GM19238 (cell line): Measurements from ENCODE around the gene AGBL4.

Experiments used
- DNase-seq: peaks from one replicate; pipeline ENCODE4 v3.0.0; 2011; ENCODE audit warnings: low spot score; ENCODE audit not compliant: insufficient read length

AGBL4 gene

DNA sequence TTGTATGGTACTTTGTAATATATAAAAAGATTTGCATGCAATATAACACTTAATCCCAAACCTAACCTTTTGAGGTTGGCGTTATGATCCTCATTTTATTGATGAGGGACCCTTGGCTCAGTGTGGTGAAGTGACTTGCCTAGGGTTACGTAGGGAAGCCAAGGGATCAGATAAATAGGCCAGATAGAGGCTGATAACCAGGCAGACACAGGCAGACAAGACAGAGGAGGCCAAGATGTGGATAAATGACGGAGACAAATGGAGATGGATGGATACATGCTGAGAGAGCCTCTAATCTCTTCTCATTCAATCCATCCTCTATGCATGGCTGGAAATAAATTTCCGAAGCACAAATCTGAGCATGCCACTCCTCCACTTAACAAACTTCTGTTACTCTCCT, 1414.9 kb downstream of the AGBL4 start:
- DNase-seq = no peak

DNA sequence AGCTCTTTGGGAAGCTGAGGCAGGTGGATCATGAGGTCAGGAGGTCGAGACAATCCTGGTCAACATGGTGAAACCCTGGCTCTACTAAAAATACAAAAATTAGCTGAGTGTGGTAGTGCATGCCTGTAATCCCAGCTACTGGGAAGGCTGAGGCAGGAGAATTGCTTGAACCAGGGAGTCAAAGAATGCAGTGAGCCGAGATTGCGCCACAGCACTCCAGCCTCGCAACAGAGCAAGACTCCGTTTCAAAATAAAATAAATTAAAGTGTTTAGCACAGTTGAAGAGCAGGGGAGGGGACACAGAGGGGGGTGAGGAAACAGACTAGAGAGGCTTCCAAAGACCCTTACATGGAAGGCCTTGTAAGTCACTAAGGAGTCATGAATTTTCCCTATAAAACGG, 1420.5 kb downstream of the AGBL4 start:
- DNase-seq = no peak

DNA sequence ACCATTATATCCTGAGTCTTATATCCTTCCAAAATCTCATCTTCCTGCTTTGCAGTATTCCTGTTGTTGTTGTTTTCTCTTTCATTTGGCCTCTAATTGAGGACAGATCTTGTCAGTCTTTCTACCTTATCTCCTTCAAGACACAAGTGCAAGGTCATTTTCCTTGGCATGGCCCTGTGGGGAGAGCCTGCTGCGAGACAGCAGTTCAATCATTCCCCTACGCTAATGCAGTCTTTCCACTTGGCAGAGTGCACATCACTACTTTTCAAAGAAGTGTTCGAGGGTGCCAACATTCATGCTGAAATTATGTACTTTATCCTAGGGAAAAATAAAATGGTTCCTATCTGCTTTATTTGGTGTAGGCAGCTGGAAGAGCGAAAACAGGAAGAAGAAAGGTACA, 1421.4 kb downstream of the AGBL4 start:
- DNase-seq = no peak

DNA sequence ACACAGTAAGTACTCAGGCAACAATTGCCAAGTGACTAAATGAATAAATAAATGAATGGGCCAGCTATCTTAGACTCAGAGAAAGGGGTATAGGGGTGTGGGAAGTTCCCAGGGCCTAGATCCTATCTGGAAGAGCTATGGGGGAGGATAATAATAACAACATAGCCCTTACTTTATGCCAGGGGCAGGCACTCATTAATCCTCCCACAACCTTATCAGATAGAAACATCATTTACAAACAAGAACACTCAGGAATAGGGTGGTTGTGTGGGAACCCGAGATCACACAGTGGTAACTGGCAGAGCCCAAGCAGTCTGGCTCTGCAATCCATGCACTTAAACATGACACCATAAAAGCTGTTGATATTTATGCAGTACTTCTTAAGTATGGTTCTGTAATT, 1423.6 kb downstream of the AGBL4 start:
- no peak for DNase-seq

DNA sequence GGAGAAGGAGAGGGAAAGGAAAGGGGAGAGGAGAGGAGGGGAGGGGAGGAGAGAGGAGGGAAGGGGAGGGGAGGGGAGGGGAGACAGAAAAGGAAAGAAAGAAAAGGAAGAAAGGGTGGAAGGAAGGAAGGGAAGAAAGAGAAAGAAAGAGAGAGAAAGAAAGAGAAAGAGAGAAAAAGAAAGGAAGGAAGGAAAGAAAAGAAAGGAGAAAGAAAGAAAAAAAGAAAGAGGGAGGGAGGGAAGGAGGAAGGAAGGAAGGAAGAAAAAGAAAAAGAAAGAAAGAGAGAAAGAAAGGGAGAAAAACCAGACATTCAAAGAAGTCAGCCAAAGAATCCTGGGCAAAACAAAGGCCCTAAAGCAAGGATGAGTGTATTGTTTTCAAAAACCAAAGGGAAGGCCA, 1426.1 kb downstream of the AGBL4 start:
- DNase-seq = no peak

DNA sequence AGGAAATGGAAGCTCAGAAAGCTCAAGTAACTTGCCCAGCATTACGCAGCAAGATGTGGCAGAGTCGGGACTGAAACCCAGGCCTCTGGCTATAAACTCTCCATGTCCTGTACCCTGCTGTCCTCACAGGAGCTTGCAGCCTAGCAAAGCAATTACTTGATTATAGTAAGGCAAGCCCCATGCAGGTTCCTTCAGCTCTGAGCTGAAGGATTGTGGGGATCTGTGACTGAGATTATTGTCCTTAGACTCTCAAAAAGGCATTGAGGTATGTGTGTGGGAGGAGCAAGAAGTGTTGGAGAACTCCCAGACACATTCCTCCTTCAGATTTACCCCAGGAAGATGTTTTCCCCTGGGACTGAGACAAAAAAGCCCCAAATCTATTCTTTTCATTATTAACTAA, 1427.7 kb downstream of the AGBL4 start:
- no peak for DNase-seq

DNA sequence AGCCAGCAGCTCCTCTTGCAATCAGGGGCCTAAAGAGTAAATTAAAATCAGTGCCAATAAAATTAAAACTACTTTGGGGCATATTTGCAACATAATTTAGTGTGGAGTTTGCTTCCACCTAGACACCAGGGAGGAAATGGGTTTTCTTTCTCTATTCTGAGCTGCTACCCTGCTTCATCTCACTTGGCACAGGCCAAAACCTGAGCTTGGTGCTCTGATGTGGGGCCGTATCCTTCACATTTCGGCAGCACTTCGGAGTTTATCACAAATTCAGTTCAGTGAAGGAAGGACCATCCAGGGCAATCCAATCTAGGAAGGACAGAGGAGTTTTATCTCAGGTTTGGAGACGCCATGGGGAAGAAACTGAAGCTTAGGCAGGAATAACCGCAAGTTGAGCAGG, 1428.1 kb downstream of the AGBL4 start:
- DNase-seq = no peak

DNA sequence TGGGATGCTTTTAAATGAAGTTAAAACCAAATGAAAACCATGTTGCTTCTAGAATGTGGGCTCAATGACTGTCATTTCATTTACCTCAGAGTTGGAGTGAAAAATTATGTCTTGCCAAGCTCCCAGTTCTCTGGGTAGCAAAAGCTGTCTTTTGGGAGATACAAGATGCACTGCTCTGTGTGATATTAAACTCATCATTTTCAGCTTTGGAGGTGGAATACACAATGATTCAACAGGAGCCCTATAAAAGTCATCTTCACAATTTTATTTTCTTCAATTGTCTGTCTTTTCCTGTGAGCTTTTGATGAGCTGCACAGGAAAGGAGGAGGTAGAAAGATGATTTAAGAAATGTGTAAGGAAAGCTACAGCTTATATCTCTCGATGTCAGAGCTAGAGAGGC, 1431.4 kb downstream of the AGBL4 start:
- no peak for DNase-seq

DNA sequence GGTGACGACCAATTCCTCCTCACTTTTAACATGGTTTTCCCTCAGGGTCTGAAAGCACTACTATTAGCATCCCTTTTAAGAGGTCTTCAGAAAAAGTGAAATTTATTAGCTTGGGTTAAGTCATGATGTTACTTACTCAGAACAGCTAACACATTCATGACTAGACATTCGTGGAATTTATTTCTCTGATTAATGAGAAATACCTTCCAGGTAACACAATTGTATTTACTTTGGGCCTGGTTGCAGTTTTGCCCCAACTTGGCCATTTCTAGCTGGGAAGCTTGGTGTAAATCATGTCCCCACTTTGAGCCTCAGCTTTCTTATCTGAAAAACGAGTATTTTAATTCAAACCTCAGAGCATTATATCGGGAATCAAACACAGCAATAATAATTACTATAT, 1432.6 kb downstream of the AGBL4 start:
- DNase-seq = no peak

DNA sequence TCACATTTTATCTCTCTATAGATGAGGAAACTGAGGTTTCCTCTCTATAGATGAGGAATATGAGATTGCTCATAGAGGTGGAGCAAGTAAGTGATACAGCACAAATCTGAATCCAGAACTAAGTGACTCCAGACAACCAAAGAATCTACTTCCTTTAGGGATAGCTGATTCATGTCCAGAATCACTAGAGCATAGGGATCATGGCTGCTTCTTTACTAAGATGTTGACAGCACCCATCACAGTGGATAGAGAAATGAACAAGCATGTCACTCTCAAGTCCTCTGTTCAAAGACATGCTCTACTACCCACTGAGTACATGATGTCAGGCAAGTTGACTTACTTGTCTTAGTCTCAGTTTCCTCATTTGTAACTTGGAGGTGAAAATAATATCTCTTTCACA, 1435.7 kb downstream of the AGBL4 start:
- DNase-seq = no peak

DNA sequence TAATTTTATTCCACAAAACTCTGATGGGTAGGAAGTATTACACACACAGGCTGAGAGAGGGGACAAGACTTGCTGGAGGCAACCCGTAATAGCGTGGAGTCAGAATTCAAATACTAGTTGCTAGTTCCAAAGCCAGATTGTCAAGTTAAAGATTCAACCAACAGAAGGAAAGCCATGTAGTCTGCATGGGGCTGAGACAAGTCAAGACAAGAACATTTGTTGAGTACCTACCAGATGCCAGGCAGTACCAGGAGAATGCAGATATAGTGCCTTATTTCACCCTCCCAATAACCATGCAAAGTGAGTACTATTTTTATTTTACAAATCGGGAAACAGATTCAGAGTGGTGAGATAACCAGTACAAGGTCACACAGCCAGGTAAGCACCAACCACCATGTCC, 1441.3 kb downstream of the AGBL4 start:
- no peak for DNase-seq

DNA sequence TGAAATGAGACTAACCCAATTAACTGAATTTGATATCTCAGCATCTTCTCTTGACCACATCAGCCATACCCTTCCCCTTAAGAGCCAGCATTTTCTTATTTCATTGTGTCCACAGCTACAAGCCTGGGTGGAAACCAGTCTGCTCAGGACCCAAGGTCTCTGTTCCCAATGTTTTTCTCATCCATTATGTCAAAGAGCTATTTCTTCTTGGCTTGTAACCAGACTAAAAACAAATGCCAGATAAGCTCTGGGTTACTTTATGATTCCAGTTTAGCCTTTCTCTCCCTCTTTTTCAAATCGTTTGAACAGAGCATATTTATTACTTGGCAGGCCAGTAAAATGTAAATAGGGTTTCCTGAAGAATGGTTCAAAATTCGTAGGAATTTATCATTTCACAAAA, 1442.5 kb downstream of the AGBL4 start:
- DNase-seq = no peak

DNA sequence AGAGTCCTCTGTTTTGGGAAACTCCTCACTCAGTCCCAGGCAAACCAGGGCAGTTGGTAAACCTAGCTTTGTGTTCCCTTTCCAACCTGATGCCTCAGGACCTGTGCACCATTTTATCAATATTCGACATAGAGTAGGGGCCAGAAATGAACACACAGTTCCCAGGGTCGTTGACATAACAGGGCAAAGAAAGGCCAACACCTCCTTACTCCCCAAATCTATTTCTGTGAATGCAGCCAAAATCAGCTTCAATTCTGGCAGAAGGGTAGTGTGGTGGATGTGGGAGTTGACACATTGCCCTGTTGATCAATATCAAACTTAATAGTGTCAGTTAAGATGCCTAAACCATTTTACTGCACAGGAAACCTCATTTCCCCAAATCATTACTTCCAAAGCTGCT, 1447.2 kb downstream of the AGBL4 start:
- DNase-seq = no peak

DNA sequence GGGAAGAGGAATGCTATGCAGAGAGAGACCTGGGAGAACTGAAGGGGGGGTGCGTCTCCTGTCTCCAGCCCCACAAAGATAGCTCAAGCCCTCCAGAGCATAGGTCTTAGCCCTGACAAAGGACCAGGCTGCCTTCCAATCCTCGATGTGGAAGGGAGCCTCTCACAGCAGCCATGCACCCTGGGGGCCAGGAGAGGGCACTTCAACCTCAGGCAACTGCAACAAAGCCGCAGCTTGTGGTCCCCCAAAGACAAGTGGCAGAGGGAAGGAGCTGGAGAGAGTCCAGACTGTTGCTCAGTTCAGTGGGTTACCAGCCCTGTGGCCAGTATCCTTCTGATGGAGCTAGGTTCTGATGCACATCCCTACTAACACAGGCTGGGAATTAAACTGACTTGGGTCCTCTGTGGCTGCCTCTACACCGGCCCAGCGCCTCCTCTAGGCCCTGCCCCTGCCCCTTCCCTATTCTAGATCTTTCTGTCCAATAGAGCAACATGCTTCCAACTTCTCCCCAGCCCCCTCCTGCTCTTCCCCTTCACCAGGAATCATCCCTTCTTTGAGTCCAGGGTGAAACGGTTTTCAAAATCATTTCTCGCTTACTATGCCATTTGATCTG, 1451.0 kb downstream of the AGBL4 start:
- peak; percentile 31 for DNase-seq

DNA sequence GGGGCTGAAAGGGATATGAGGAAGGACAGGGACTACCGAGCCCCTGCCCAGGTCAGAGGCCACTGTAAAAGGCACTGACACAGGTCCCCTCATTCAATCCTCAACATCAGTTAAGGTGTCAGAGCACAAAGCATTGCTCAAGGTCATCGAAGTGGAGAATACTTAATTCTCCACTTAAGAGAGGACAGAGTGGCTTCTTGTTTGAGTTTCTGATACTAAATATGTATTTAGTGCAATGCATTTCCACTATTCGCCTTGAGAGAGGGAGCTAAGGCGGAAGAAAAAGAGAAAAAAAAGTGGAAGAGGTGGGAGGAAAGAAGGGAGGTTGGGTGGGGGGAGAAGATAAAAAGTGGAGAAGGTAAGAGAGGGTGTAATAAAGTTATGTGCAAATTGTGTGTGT, 1451.6 kb downstream of the AGBL4 start:
- no peak for DNase-seq

DNA sequence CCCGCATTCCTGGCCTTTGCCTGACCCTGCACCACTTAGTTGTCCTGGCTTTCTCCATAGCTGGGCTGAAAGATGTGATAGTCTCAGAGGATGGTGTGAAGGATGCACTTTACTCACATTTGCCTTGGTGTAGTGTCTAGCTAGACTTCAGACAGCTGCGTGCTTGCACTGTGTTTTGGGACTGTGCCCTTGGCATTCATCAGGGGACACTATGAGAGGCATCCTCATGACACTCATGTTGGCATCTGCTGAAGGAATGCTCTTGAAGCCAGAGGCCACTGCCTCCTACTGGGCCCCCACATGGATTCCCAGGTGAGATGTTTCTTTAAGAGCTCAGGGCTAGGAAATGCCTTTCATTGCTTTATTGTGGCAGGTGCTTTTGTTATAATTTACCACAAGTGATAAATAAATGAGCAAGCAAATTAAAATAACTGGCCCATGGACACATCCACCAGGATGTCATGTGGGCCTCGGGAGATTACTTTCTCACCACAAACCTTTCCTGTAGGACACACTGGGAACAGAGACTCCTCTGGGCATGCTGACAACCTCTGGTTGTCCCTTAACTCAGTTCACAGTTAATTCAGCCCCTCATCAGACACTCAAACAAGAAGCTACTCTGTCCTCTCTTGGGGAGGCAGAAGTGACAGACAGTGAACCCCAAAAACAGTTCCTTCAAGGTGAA, 1452.3 kb downstream of the AGBL4 start:
- no peak for DNase-seq

DNA sequence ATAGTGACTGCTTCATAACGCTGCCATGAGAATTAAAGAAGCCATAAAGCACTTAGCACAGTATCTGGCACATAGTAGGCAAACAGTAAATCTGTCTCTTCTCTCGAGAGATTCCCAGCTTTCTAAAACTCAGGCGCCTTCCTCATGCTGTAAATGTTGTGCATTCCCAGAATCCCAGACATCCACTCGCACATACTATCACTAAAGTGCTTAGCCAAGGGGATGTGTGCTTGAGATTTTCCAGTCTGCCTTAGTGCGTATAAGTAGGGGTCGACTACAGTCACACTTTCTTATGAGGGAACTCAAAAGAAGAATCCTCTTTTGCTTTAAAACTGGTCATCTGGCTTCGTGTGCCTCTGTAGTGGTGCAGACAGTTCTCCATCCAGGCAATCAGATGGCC, 1453.2 kb downstream of the AGBL4 start:
- no peak for DNase-seq

DNA sequence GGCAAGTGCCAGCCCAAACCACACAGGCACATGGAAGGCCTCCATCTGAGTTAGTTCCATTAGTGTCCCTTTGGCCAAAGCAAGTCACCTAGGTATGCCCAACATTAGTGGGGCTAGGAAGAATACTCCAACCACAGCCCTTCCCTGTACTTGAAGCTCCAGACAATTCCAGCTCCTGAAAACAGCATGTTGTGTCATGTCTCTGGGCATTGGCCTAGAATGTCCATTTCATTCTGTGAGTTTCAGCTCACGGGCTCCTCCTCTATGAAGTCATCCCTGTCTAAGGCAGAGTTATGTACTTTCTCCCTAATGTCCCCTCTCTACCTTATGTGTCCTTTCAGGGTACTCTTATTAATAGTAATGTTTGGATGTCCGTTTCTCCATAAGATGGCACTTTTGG, 1455.3 kb downstream of the AGBL4 start:
- no peak for DNase-seq

DNA sequence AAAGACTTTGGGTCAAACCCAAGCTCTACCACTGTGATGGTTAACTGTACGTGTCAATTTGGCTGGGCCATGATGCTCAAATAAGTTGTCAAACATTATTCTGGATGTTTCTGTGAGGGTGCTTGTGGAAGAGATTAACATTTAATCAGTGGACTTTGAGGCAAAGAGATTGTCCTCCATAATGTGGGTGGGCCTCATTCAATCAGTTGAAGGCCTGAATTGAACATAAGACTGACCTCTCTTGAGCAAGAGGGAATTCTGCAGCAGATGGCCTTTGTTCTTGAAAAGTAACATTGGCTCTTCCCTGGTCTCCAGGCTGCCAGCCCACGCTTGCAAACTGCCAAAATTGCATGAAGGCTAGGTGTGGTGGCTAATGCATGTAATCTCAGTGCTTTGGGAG, 1457.3 kb downstream of the AGBL4 start:
- DNase-seq = no peak

DNA sequence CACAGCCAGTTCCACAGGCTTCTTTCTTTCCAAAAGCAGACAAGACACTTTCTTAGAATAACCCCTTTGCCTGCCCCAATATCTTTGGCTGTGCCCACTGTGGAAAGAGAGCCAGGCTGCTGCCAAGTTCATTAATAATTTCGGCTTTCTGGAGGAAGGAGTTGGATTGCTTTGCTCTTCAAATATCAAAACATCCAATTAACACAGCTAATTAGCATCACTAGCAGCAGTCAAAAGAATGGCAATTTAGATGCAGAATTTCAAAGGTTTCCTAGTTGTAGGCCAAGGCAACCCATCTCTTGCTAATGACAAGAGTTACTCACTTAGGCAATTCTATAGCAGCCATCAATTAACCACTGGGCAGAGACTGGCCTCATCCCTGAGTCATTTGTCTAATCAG, 1460.7 kb downstream of the AGBL4 start:
- no peak for DNase-seq

DNA sequence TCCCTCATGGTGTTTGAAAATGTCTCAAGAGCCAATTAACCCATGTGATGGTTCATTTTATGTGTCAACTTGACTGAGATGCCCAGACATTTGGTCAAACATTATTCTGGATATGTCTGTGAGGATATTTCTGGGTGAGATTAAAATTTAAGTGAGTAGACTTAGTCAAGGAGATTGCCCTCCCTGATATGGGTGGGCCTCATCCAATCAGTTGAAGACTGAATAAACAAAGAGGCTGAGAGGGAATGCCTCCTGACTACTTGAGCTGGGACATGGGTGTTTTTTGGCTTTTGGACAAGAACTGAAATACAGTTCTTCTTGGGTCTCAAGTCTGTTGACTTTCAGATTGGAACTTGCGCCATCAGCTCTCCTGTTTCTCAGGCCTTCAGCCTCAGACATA, 1462.3 kb downstream of the AGBL4 start:
- no peak for DNase-seq

DNA sequence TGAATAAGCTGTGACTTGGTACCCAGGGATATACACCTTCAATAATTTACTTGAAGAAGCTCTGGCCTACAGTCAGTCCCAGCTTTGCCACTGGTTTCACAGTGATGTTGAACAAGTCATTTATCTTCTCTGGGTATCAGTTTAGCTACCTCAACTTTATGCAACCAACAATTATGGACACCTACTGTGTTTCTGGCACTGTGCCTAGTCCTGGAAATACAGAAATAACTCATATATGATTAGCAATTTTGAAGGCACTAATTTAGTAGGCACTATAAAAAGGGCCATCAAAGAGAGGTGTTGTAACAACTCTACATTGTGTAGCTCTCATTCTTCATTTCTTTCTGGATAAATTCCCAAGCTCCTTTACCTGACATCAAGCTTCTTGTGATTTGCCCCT, 1463.2 kb downstream of the AGBL4 start:
- no peak for DNase-seq

DNA sequence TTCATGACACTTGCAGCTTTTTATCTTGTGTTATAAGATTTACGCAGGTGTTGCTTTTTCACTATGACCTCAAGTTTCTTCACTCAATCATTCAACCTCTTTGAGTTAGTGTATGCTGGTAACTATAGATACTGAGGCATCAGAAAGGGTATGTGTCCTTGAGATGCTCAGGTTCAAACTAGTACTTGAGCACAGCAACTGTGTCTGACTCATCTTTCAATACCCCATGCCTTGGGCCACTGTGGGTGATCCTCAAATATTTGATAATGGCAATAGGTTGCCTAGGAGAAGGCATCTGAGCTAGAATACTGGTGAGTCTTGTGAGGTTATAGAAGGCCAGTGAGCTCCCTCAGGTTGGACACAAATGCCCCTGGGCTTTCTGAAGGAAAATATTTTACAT, 1463.6 kb downstream of the AGBL4 start:
- no peak for DNase-seq

DNA sequence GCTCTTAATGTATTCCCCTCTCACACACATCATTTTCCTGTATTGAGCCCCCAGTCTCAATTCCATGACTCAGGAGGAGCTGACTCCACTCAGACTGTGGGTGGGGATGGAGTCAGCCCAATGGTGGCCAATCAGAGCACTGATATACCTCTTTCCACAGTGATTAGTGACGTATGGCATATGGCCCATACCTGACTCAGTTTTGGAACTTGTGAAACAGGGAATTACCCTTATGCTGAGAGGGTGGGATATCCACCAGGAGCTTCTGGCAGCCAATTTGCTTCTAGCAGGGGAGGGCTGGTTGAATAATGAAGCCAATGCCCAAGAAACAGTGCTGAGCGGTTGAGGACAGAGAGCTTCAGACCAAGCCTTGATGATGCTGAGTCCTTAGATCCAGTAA, 1465.4 kb downstream of the AGBL4 start:
- DNase-seq = no peak
